ENCODE results near the gene SSX3. TPM values are rescaled to one million over a fixed set of nuclear protein-coding genes. Genes with fewer than 3 reads are reported as not detected.
"Not testable (repeated sequence)": the region's sequence is repeated elsewhere in the genome, so short reads cannot be mapped to it uniquely, and the experiment has no call there.

The SSX3 gene, protein sequence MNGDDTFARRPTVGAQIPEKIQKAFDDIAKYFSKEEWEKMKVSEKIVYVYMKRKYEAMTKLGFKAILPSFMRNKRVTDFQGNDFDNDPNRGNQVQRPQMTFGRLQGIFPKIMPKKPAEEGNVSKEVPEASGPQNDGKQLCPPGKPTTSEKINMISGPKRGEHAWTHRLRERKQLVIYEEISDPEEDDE
- not detected for polyA plus RNA-seq (2013, experiment 1 of 2)
- polyA plus RNA-seq (2013, experiment 2 of 2) = not detected

DNA sequence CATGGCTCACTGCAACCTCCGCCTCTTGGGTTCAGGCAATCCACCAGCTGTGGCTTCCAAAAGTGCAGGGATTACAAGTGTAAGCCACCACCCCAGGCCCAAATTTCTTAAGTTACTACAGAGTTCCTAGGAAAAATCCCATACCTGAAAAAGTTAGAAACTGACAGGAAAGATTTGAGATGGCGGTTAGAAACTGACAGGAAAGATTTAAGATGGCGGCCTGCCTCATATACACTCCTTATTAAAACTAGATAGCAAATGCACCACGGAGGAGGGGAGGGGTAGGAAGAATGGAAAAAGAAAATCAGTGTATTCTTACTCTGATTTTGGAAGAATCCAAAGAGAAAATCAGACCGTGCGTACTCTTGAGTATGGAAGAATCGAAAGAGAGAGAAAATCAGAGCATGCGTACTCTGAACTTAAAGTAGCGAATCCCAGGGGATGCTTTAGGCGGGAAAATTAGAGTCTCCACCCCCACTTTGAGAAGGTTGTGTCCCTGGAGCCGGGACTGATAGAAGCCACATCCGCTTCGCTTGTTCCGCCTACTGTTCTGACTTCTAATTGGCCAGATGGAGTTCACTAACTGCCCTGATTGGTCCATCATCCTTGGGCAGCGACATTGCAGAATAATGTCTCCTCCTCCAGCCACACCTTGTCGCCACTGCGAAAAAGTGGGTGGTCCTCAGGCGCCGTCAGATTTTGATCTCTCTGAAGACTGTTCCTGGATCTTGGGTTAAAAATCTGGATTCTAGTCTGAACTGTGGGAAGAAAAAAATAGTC lies at the start of gene SSX3:
TSS of gene SSX3 (minus strand) at position 389 of the 780 bp plus-strand sequence. CDS start 1,454 bp downstream, outside the sequence.
- 89% methylated on average over 12 of the region's 19 CpGs for WGBS
- not testable (repeated sequence) for H2BK15ac ChIP-seq (ENCODE audit: low read depth, poor library complexity, severe bottlenecking); H2AFZ ChIP-seq (ENCODE audit: low read depth, low read length); DNase-seq; H2BK5ac ChIP-seq (ENCODE audit: low read depth, low read length, poor library complexity, severe bottlenecking); H3K4me2 ChIP-seq (ENCODE audit: low read length, poor library complexity, severe bottlenecking); H3K4me3 ChIP-seq (ENCODE audit: insufficient read depth in 1 of 2, low read depth in 1 of 2, low read length in 2 of 2); H3K14ac ChIP-seq (ENCODE audit: low read length in 2 of 2); H2AK5ac ChIP-seq (ENCODE audit: low read length, severe bottlenecking); H3K79me1 ChIP-seq (replicated peaks; ENCODE audit: low read length, poor library complexity, severe bottlenecking); H3K23ac ChIP-seq (ENCODE audit: low read length in 2 of 2); H2BK12ac ChIP-seq (ENCODE audit: low read length in 2 of 2); H3K36me3 ChIP-seq (ENCODE audit: control insufficient read depth in 1 of 2, insufficient read depth in 2 of 2, low read depth in 1 of 2, low read length in 2 of 2); H3K4ac ChIP-seq (ENCODE audit: low read depth in 1 of 2, low read length in 2 of 2); H3K9ac ChIP-seq (ENCODE audit: low read length); H3K9me3 ChIP-seq (ENCODE audit: control insufficient read depth, low read length); H4K8ac ChIP-seq (ENCODE audit: low read length); H3K4me1 ChIP-seq (ENCODE audit: control insufficient read depth, insufficient read depth, low read depth, low read length); H3K27me3 ChIP-seq (ENCODE audit: control insufficient read depth in 1 of 2, insufficient read depth in 1 of 2, low read length in 2 of 2); H3K18ac ChIP-seq (ENCODE audit: low read depth in 1 of 2, low read length in 2 of 2); H4K91ac ChIP-seq (ENCODE audit: low read length); H3K27ac ChIP-seq (ENCODE audit: low read length, poor library complexity, severe bottlenecking); H2BK120ac ChIP-seq (ENCODE audit: low read depth, low read length)

DNA sequence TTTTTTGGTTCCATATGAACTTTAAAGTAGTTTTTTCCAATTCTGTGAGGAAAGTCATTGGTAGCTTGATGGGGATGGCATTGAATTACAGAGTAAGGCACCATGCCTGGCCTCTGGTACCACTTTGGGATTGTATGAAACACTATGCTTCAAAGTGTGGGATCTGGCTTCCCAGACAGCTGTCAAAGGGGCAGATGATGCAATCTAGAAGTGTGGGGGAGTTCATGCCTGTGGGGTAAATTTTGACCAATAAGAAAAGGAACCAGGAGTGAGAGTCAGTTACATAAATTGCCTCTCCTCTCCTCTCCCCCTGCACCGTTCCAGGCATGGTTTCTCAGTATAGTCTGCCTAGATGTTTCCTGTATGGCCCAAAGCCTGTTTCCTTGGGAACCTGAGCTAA lies 41.3 kb upstream of the SSX3 start:
- H4K91ac ChIP-seq (ENCODE audit: low read length); H2BK5ac ChIP-seq (ENCODE audit: low read depth, low read length, poor library complexity, severe bottlenecking); H3K4me3 ChIP-seq (ENCODE audit: insufficient read depth in 1 of 2, low read depth in 1 of 2, low read length in 2 of 2); H3K9ac ChIP-seq (ENCODE audit: low read length); H3K4me2 ChIP-seq (ENCODE audit: low read length, poor library complexity, severe bottlenecking); H3K4me1 ChIP-seq (ENCODE audit: control insufficient read depth, insufficient read depth, low read depth, low read length); H3K4ac ChIP-seq (ENCODE audit: low read depth in 1 of 2, low read length in 2 of 2); DNase-seq; H4K8ac ChIP-seq (ENCODE audit: low read length); H3K27me3 ChIP-seq (ENCODE audit: control insufficient read depth in 1 of 2, insufficient read depth in 1 of 2, low read length in 2 of 2); H3K79me1 ChIP-seq (replicated peaks; ENCODE audit: low read length, poor library complexity, severe bottlenecking); H3K14ac ChIP-seq (ENCODE audit: low read length in 2 of 2); H2BK120ac ChIP-seq (ENCODE audit: low read depth, low read length); H2AK5ac ChIP-seq (ENCODE audit: low read length, severe bottlenecking); H3K23ac ChIP-seq (ENCODE audit: low read length in 2 of 2); H3K9me3 ChIP-seq (ENCODE audit: control insufficient read depth, low read length); H2AFZ ChIP-seq (ENCODE audit: low read depth, low read length); H2BK15ac ChIP-seq (ENCODE audit: low read depth, poor library complexity, severe bottlenecking); H3K36me3 ChIP-seq (ENCODE audit: control insufficient read depth in 1 of 2, insufficient read depth in 2 of 2, low read depth in 1 of 2, low read length in 2 of 2); H3K27ac ChIP-seq (ENCODE audit: low read length, poor library complexity, severe bottlenecking); H3K18ac ChIP-seq (ENCODE audit: low read depth in 1 of 2, low read length in 2 of 2); H2BK12ac ChIP-seq (ENCODE audit: low read length in 2 of 2): not testable (repeated sequence)
- no CpG with 5 or more reads among the region's 1 CpG for whole genome bisulfite sequencing

DNA sequence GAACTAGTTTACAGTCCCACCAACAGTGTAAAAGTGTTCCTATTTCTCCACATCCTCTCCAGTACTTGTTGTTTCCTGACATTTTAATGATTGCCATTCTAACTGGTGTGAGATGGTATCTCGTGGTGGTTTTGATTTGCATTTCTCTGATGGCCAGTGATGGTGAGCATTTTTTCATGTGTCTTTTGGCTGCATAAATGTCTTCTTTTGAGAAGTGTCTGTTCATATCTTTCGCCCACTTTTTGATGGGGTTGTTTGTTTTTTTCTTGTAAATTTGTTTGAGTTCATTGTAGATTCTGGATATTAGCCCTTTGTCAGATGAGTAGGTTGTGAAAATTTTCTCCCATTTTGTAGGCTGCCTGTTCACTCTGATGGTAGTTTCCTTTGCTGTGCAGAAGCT lies 40.4 kb upstream of the SSX3 start:
- H3K79me1 ChIP-seq (replicated peaks; ENCODE audit: low read length, poor library complexity, severe bottlenecking) = not testable (repeated sequence)
- no CpG with 5 or more reads among the region's 2 CpGs for WGBS

DNA sequence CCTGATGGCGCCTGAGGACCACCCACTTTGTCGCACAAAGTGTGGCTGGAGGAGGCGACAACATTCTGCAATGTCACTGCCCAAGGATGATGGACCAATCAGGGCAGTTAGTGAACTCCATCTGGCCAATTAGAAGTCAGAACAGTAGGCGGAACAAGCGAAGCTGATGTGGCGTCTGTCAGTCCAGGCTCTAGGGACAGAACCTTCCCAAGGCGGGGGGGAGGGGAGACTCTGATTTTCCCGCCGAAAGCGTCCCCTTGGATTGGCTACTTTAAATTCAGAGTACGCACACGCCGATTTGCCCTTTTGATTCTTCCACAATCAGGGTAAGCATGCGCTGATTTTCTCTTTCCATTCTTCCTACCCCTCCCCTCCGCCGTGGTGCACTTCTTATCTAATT lies 26.7 kb upstream of the SSX3 start, which contains the start of gene SSX4:
TSS of gene SSX4 (plus strand) at position 301 of the 400 bp plus-strand sequence. CDS start 515 bp downstream, outside the sequence.
- H2BK12ac ChIP-seq (ENCODE audit: low read length in 2 of 2); H3K27me3 ChIP-seq (ENCODE audit: control insufficient read depth in 1 of 2, insufficient read depth in 1 of 2, low read length in 2 of 2); H2AFZ ChIP-seq (ENCODE audit: low read depth, low read length); H2BK120ac ChIP-seq (ENCODE audit: low read depth, low read length); H3K14ac ChIP-seq (ENCODE audit: low read length in 2 of 2); H3K36me3 ChIP-seq (ENCODE audit: control insufficient read depth in 1 of 2, insufficient read depth in 2 of 2, low read depth in 1 of 2, low read length in 2 of 2); H2BK15ac ChIP-seq (ENCODE audit: low read depth, poor library complexity, severe bottlenecking); DNase-seq; H3K4ac ChIP-seq (ENCODE audit: low read depth in 1 of 2, low read length in 2 of 2); H3K4me1 ChIP-seq (ENCODE audit: control insufficient read depth, insufficient read depth, low read depth, low read length); H3K4me2 ChIP-seq (ENCODE audit: low read length, poor library complexity, severe bottlenecking); H3K27ac ChIP-seq (ENCODE audit: low read length, poor library complexity, severe bottlenecking); H3K4me3 ChIP-seq (ENCODE audit: insufficient read depth in 1 of 2, low read depth in 1 of 2, low read length in 2 of 2); H4K8ac ChIP-seq (ENCODE audit: low read length); H2BK5ac ChIP-seq (ENCODE audit: low read depth, low read length, poor library complexity, severe bottlenecking); H3K23ac ChIP-seq (ENCODE audit: low read length in 2 of 2); H3K79me1 ChIP-seq (replicated peaks; ENCODE audit: low read length, poor library complexity, severe bottlenecking); H2AK5ac ChIP-seq (ENCODE audit: low read length, severe bottlenecking); H3K18ac ChIP-seq (ENCODE audit: low read depth in 1 of 2, low read length in 2 of 2); H3K9ac ChIP-seq (ENCODE audit: low read length); H3K9me3 ChIP-seq (ENCODE audit: control insufficient read depth, low read length); H4K91ac ChIP-seq (ENCODE audit: low read length): not testable (repeated sequence)
- no CpG with 5 or more reads among the region's 16 CpGs for WGBS

More for the DNA sequence above, 40.4 kb upstream of the SSX3 start:
- H3K4ac ChIP-seq (ENCODE audit: low read depth in 1 of 2, low read length in 2 of 2); H3K9me3 ChIP-seq (ENCODE audit: control insufficient read depth, low read length); H4K8ac ChIP-seq (ENCODE audit: low read length); H3K4me1 ChIP-seq (ENCODE audit: control insufficient read depth, insufficient read depth, low read depth, low read length); H3K18ac ChIP-seq (ENCODE audit: low read depth in 1 of 2, low read length in 2 of 2); H3K9ac ChIP-seq (ENCODE audit: low read length); H3K14ac ChIP-seq (ENCODE audit: low read length in 2 of 2); H2BK120ac ChIP-seq (ENCODE audit: low read depth, low read length); H3K4me2 ChIP-seq (ENCODE audit: low read length, poor library complexity, severe bottlenecking); H2BK15ac ChIP-seq (ENCODE audit: low read depth, poor library complexity, severe bottlenecking); H3K4me3 ChIP-seq (ENCODE audit: insufficient read depth in 1 of 2, low read depth in 1 of 2, low read length in 2 of 2); H3K27ac ChIP-seq (ENCODE audit: low read length, poor library complexity, severe bottlenecking); DNase-seq; H2BK5ac ChIP-seq (ENCODE audit: low read depth, low read length, poor library complexity, severe bottlenecking); H4K91ac ChIP-seq (ENCODE audit: low read length); H3K36me3 ChIP-seq (ENCODE audit: control insufficient read depth in 1 of 2, insufficient read depth in 2 of 2, low read depth in 1 of 2, low read length in 2 of 2); H2BK12ac ChIP-seq (ENCODE audit: low read length in 2 of 2); H3K27me3 ChIP-seq (ENCODE audit: control insufficient read depth in 1 of 2, insufficient read depth in 1 of 2, low read length in 2 of 2); H2AK5ac ChIP-seq (ENCODE audit: low read length, severe bottlenecking); H2AFZ ChIP-seq (ENCODE audit: low read depth, low read length); H3K23ac ChIP-seq (ENCODE audit: low read length in 2 of 2): not testable (repeated sequence)

Data from mesenchymal stem cell (in vitro differentiated cells and primary cell).